Measurements from ENCODE around the gene PNPLA1.

Gene PNPLA1

DNA sequence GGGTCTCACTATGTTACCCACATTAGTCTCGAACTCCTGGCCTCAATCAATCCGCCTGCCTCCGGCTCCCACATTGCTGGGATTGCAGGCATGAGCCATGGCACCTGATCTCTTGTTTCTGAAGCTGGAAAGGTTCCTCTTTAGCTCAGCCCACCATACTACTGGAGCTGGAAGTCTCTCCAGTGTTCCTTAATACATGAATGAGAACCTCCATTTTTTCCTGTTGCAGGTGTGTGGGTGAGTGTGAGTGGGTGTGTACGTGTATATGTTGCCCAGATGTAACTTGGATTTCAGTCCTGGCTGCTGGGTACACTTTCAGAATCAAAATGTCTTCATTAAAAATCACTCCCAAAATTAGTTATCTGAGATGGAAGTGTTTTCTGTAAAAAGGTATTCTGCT lies 11.1 kb downstream of the PNPLA1 start:
- no peak for FAIRE-seq
- no peak for DNase-seq (ENCODE audit: insufficient read length, low spot score)
- TF ChIP-seq TAF1 (IDR thresholded peaks at IDR 0.05; ENCODE audit: low read depth, low read length) (no peak), POLR2A (IDR thresholded peaks at IDR 0.05; ENCODE audit: low read depth, low read length) (no peak), PAX5 (IDR thresholded peaks at IDR 0.05; ENCODE audit: insufficient read depth, low read length, severe bottlenecking) (no peak), SPI1 (IDR thresholded peaks at IDR 0.05; ENCODE audit: low read depth, low read length) (no peak), POU2F2 (IDR thresholded peaks at IDR 0.05; ENCODE audit: low read depth, low read length) (no peak), POLR2AphosphoS5 (IDR thresholded peaks at IDR 0.05; ENCODE audit: low read depth, low read length) (no peak)

- DNase-seq (ENCODE audit: insufficient read length, low spot score) (no peak), FAIRE-seq (no peak)
- TF ChIP-seq SPI1 (IDR thresholded peaks at IDR 0.05; ENCODE audit: low read depth, low read length) = no peak
- TF ChIP-seq POU2F2 (IDR thresholded peaks at IDR 0.05; ENCODE audit: low read depth, low read length) = no peak
- no peak for TF ChIP-seq POLR2AphosphoS5 (IDR thresholded peaks at IDR 0.05; ENCODE audit: low read depth, low read length)
- TF ChIP-seq PAX5 (IDR thresholded peaks at IDR 0.05; ENCODE audit: insufficient read depth, low read length, severe bottlenecking) = no peak
- TF ChIP-seq POLR2A (IDR thresholded peaks at IDR 0.05; ENCODE audit: low read depth, low read length) = no peak
- no peak for TF ChIP-seq TAF1 (IDR thresholded peaks at IDR 0.05; ENCODE audit: low read depth, low read length)
Observed at GRCh38 chr6:36283608-36284007, 13.7 kb downstream of the PNPLA1 start.

DNA sequence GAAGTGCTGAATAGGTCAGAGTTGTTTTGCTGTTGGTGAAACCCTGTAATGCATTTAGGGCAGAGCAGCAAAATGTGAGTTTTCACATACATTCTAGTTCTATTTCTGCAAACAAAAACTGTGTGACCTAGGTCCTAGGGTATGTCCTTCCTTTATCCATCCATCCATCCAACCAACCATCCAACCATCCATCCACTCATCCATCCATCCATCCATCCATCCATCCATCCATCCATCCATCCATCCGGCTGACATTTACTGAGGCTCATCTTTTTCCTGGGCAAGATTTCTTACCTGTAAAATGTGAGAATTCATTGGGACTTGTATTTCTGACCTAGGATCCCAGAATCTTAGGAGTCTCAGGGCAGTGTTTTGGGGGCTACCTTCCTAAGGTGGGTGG lies 14.5 kb downstream of the PNPLA1 start:
- no peak for TF ChIP-seq TAF1 (IDR thresholded peaks at IDR 0.05; ENCODE audit: low read depth, low read length)
- TF ChIP-seq SPI1 (IDR thresholded peaks at IDR 0.05; ENCODE audit: low read depth, low read length) = no peak
- TF ChIP-seq POLR2AphosphoS5 (IDR thresholded peaks at IDR 0.05; ENCODE audit: low read depth, low read length) = no peak
- no peak for TF ChIP-seq POU2F2 (IDR thresholded peaks at IDR 0.05; ENCODE audit: low read depth, low read length)
- no peak for TF ChIP-seq PAX5 (IDR thresholded peaks at IDR 0.05; ENCODE audit: insufficient read depth, low read length, severe bottlenecking)
- FAIRE-seq = no peak
- no peak for DNase-seq (ENCODE audit: insufficient read length, low spot score)

GRCh38 chr6:36285187-36285671 lies 15.4 kb downstream of the PNPLA1 start:
- FAIRE-seq = no peak
- TF ChIP-seq POLR2A (IDR thresholded peaks at IDR 0.05; ENCODE audit: low read depth, low read length) = no peak
- no peak for TF ChIP-seq POU2F2 (IDR thresholded peaks at IDR 0.05; ENCODE audit: low read depth, low read length)
- TF ChIP-seq TAF1 (IDR thresholded peaks at IDR 0.05; ENCODE audit: low read depth, low read length) = no peak
- no peak for TF ChIP-seq PAX5 (IDR thresholded peaks at IDR 0.05; ENCODE audit: insufficient read depth, low read length, severe bottlenecking)
- TF ChIP-seq SPI1 (IDR thresholded peaks at IDR 0.05; ENCODE audit: low read depth, low read length) = no peak
- no peak for TF ChIP-seq POLR2AphosphoS5 (IDR thresholded peaks at IDR 0.05; ENCODE audit: low read depth, low read length)
- no peak for DNase-seq (ENCODE audit: insufficient read length, low spot score)

DNA sequence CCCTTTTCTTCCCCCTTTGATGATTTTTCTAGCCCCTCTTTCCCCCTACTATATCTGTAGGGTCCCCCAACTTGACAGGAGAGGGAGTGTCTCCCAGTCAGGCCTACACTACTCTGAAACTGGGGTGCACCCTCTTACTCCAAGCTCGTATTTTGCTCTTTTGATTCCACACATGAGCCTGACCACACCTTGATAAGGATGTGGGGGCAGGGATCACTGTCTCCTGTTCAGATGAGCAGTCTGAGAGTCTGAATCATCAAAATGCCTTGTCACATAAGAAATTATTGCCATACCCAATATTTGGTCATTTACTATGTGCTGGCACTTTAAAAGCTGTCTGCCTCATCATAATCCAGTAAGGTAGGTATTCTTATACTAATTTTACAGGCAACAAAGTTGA lies 15.9 kb downstream of the PNPLA1 start:
- DNase-seq (ENCODE audit: insufficient read length, low spot score) = no peak
- no peak for FAIRE-seq
- TF ChIP-seq POLR2AphosphoS5 (IDR thresholded peaks at IDR 0.05; ENCODE audit: low read depth, low read length) (no peak), POU2F2 (IDR thresholded peaks at IDR 0.05; ENCODE audit: low read depth, low read length) (no peak), TAF1 (IDR thresholded peaks at IDR 0.05; ENCODE audit: low read depth, low read length) (no peak), PAX5 (IDR thresholded peaks at IDR 0.05; ENCODE audit: insufficient read depth, low read length, severe bottlenecking) (no peak), POLR2A (IDR thresholded peaks at IDR 0.05; ENCODE audit: low read depth, low read length) (no peak), SPI1 (IDR thresholded peaks at IDR 0.05; ENCODE audit: low read depth, low read length) (no peak)

GRCh38 chr6:36286858-36287257 lies 17.0 kb downstream of the PNPLA1 start:
- no peak for DNase-seq (ENCODE audit: insufficient read length, low spot score)

GRCh38 chr6:36289281-36289878 lies 19.5 kb downstream of the PNPLA1 start:
- FAIRE-seq = no peak
- DNase-seq (ENCODE audit: insufficient read length, low spot score) = no peak
- TF ChIP-seq POU2F2 (IDR thresholded peaks at IDR 0.05; ENCODE audit: low read depth, low read length) (no peak), PAX5 (IDR thresholded peaks at IDR 0.05; ENCODE audit: insufficient read depth, low read length, severe bottlenecking) (no peak), POLR2AphosphoS5 (IDR thresholded peaks at IDR 0.05; ENCODE audit: low read depth, low read length) (no peak), TAF1 (IDR thresholded peaks at IDR 0.05; ENCODE audit: low read depth, low read length) (no peak), SPI1 (IDR thresholded peaks at IDR 0.05; ENCODE audit: low read depth, low read length) (no peak), POLR2A (IDR thresholded peaks at IDR 0.05; ENCODE audit: low read depth, low read length) (no peak)

More at GRCh38 chr6:36286858-36287257, 17.0 kb downstream of the PNPLA1 start:
- no peak for FAIRE-seq
- TF ChIP-seq POLR2AphosphoS5 (IDR thresholded peaks at IDR 0.05; ENCODE audit: low read depth, low read length) = no peak

DNA sequence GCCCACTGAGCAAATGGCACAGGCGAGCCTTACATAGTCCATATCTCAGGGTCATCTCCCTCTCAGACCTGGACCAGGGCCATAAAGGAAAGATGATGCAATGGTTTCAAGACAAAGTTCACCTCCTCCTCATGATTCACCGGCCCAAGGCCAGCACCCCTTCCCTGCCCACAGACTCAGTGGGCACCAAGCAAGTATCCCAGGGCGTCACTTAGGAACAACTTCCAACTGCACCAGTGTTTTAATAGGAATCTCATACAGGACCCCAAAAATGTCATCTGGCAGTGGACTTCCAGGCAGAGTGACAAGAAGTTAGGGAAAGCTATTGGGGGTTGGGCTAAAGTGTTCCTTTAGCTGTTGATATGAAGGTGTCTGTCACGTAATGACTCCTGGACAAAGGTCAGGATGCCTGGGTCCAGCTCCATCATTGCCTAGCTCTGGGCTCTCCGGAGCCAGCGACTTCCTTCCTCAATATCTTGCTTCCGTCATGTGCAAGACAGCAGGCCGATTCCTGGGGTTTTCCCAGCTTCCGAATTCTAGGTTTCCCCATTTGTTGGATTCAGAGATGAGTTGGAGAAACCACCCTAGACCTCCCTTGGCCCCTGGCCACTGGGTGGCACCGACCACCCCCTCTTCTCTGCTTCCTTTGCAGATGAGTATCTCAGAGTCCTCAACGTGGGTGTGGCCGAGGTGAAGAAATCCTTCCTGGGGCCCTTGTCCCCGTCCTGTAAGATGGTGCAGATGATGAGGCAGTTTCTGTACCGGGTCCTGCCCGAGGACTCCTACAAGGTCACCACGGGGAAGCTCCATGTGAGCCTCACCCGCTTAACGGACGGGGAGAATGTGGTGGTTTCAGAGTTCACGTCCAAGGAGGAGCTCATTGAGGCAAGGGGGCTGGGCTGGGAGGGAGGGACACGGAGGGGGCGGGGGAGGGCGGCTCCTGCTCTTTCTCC lies 21.1 kb downstream of the PNPLA1 start:
- no peak for TF ChIP-seq POLR2A (IDR thresholded peaks at IDR 0.05; ENCODE audit: low read depth, low read length)
- DNase-seq (ENCODE audit: insufficient read length, low spot score) = no peak
- FAIRE-seq = no peak

GRCh38 chr6:36292170-36292569 lies 22.3 kb downstream of the PNPLA1 start:
- no peak for DNase-seq (ENCODE audit: insufficient read length, low spot score)
- FAIRE-seq = no peak
- TF ChIP-seq POLR2A (IDR thresholded peaks at IDR 0.05; ENCODE audit: low read depth, low read length) (no peak), SPI1 (IDR thresholded peaks at IDR 0.05; ENCODE audit: low read depth, low read length) (no peak), POLR2AphosphoS5 (IDR thresholded peaks at IDR 0.05; ENCODE audit: low read depth, low read length) (no peak), POU2F2 (IDR thresholded peaks at IDR 0.05; ENCODE audit: low read depth, low read length) (no peak), TAF1 (IDR thresholded peaks at IDR 0.05; ENCODE audit: low read depth, low read length) (no peak), PAX5 (IDR thresholded peaks at IDR 0.05; ENCODE audit: insufficient read depth, low read length, severe bottlenecking) (no peak)

Measured in GM12891 (cell line).